Type B pancreatic cell (in vitro differentiated cells): ENCODE measurements around the gene CLEC18A. TPM values are rescaled to one million over a fixed set of nuclear protein-coding genes. Genes with fewer than 3 reads are reported as not detected.

Experiments
- DNase-seq: peaks from one replicate; pipeline ENCODE4 v3.0.0; 2021; ENCODE audit warnings: mixed read lengths; ENCODE audit not compliant: unreplicated experiment; ENCODE audit errors: extremely low spot score
- H3K27ac Mint-ChIP-seq: 2 replicates; pipeline ENCODE4 v1.8.0; 2021; ENCODE audit warnings: mild to moderate bottlenecking, mixed read lengths
- H3K27me3 Mint-ChIP-seq: 2 replicates; pipeline ENCODE4 v1.8.0; 2021; ENCODE audit warnings: mixed read lengths
- H3K36me3 Mint-ChIP-seq: 2 replicates; pipeline ENCODE4 v1.8.0; 2021; ENCODE audit warnings: mixed read lengths
- H3K4me1 Mint-ChIP-seq: one replicate; pipeline ENCODE4 v1.8.0; 2021; ENCODE audit warnings: mixed read lengths; ENCODE audit not compliant: unreplicated experiment
- H3K4me3 Mint-ChIP-seq: 2 replicates; pipeline ENCODE4 v1.8.0; 2021; ENCODE audit warnings: mild to moderate bottlenecking, mixed read lengths
- H3K9me3 Mint-ChIP-seq: 2 replicates; pipeline ENCODE4 v1.8.0; 2021; ENCODE audit warnings: mixed read lengths
- total RNA-seq: library from RNA; stranded (reverse); gene quantifications from 2 replicates; pipeline ENCODE4 v1.2.1, GENCODE V29; 2021; ENCODE audit warnings: low replicate concordance
- TF ChIP-seq, protein P1 (sequence below): fragments of 200-600 bp; sonication (generic); conservative IDR thresholded peaks from 2 replicates; pipeline ENCODE4 v1.5.0; 2021; ENCODE audit warnings: antibody characterized with exemption, mild to moderate bottlenecking

CLEC18A gene
- total RNA-seq, 1 donor from 2014 or later = 5.4 TPM

DNA sequence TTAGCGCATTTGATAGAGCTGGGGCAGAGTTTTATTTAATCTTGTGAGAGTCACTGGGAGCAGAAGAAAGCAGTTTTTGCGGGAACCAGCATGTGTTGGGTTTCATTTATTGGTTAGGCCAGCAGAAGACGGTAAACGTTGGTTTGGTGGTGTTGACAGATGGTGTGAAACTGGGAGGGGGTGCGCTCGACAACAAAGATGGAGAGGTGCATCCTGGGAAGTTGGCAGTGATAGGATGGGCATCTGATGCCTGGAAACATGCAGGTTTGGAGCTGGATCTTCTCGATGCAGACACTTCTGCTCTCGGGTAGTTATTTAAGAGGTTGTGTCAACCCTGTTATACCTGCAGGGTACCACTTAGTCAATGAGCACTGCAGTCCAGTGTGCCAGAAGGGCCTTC is 24.9 kb upstream of the CLEC18A start:
- Mint-ChIP-seq H3K27me3 (no peaks in the 10 kb centered on the region), H3K4me1 (peaks cover 25% of the 10 kb centered on the region), H3K4me3 (peak overlapping the region; percentile 11), H3K27ac (no peak overlapping the region), H3K9me3 (no peaks in the 10 kb centered on the region), H3K36me3 (peaks cover 6% of the 10 kb centered on the region)
- DNase-seq = no peak
- TF ChIP-seq, protein P1, sequence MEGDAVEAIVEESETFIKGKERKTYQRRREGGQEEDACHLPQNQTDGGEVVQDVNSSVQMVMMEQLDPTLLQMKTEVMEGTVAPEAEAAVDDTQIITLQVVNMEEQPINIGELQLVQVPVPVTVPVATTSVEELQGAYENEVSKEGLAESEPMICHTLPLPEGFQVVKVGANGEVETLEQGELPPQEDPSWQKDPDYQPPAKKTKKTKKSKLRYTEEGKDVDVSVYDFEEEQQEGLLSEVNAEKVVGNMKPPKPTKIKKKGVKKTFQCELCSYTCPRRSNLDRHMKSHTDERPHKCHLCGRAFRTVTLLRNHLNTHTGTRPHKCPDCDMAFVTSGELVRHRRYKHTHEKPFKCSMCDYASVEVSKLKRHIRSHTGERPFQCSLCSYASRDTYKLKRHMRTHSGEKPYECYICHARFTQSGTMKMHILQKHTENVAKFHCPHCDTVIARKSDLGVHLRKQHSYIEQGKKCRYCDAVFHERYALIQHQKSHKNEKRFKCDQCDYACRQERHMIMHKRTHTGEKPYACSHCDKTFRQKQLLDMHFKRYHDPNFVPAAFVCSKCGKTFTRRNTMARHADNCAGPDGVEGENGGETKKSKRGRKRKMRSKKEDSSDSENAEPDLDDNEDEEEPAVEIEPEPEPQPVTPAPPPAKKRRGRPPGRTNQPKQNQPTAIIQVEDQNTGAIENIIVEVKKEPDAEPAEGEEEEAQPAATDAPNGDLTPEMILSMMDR = no peak

DNA sequence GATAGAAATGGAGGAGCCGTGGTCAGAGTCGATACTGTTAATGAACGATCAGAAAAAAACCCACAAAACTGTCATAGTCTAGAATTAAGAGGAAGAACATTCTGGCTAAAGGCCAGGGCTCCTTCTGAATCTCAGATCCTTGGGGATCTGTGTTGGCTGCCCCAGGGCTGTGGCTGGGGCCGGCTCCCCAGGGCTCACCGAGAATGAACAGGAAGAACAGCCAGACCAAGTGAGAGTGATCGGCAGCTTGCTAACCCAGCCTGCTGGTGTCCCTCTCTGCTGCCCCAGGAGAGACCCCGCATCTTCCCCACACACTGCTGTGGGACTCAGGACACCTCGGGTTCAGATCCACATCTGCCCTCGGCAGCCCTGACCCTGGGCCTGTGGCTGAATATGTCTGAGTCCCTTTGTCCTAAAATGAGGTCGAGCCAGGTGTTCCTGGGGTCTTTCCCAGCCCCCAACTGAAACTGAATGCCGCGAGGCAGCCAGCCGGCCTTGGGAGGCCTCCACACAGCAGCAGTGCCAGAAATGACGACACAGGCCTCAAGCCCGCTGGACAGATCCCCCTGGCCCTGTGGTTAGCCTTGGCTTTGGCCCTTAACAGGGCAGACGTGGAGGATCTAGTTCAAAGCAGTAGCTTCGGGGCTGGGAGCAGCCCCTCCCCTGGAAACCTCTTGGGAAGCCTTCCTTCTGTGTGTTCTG is 23.9 kb upstream of the CLEC18A start:
- TF ChIP-seq, protein P1 = no peak
- no peak for DNase-seq
- no peaks in the 10 kb centered on the region for H3K27me3 Mint-ChIP-seq
- H3K27ac Mint-ChIP-seq = no peak overlapping the region
- H3K9me3 Mint-ChIP-seq = no peaks in the 10 kb centered on the region
- H3K4me1 Mint-ChIP-seq = peaks cover 25% of the 10 kb centered on the region
- H3K36me3 Mint-ChIP-seq = peaks cover 6% of the 10 kb centered on the region
- H3K4me3 Mint-ChIP-seq = peak overlapping the region; percentile 15

DNA sequence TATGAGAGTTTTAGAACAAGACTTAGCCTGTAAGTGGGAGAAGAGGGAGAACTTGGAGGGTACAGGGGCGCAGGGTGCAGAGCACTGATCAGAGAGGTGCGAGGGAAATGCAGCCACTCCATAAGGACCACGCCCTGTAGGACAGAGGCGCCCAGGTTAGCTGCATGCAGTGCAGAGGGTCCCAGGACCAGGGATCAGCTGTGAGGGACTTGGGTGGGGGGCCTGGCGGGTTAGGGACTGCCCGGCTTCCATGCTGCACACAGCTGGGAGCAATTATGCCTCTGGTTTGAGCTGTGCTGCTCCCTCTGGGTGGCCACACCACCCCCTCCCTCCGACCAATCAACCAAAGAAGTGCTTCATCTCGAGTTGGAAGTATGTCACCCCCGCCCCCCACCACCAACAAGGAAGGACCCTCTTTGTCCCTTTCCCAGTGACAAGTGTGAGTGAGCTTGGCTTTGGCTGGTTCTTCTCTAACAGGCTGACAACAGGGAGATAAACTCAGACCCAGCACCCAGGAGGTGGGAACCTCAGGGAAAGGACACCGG is 22.2 kb upstream of the CLEC18A start:
- H3K9me3 Mint-ChIP-seq = no peaks in the 10 kb centered on the region
- peaks cover 4% of the 10 kb centered on the region for H3K36me3 Mint-ChIP-seq
- H3K27me3 Mint-ChIP-seq = no peaks in the 10 kb centered on the region
- no peak overlapping the region for H3K4me3 Mint-ChIP-seq
- peak overlapping the region; percentile 26 for H3K27ac Mint-ChIP-seq
- no peak for DNase-seq
- TF ChIP-seq, protein P1 = no peak
- H3K4me1 Mint-ChIP-seq = peaks cover 19% of the 10 kb centered on the region

DNA sequence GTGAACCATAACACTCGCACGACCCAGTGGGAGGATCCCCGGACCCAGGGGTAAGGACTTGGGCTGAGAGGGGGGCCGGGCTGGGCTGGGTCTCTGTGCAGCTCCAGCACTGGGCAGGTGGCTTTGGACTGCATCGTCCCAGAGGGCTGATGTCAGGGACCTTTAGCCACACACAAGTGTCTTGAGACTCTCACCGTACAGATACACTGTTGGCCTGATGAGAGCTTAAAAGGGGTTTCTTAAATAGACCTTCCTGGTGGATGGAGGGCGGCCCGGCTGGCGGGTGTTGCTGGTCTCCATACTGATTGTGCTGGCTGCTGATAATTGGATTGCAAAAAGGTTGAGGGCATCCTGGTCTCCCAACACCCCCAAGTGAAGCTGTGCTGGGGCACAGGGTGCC is 21.7 kb upstream of the CLEC18A start:
- Mint-ChIP-seq H3K9me3 (no peaks in the 10 kb centered on the region), H3K4me1 (peaks cover 16% of the 10 kb centered on the region), H3K36me3 (peaks cover 4% of the 10 kb centered on the region), H3K27me3 (no peaks in the 10 kb centered on the region), H3K27ac (no peak overlapping the region), H3K4me3 (no peak overlapping the region)
- DNase-seq = no peak
- TF ChIP-seq, protein P1 = no peak

DNA sequence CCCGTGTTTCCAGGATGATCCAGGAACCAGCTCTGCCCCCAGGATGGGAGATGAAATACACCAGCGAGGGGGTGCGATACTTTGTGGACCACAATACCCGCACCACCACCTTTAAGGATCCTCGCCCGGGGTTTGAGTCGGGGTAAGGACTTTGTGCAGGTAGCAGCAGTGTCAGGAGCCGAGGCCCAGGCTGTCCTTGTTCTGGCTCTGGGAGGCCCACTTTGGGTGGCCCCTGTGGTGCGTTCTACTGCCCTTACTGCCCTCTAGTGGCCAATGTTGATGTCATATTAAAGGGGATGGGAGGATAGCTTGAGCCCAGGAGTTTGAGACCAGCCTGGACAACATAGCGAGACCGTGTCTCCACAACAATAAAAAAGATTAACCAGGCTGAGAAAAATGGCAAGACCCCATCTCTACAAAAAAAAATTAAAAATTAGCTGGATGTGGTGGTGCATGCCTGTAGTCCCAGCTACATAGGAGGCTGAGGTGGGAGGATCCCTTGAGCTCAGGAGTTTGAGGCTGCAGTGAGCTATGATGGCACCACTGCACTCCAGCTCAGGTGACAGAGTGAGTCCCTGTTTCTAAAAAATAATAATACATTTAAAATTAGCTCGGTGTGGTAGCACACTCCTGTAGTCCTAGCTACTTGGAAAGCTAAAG is 20.9 kb upstream of the CLEC18A start:
- TF ChIP-seq, protein P1 = peak; percentile 83
- H3K4me1 Mint-ChIP-seq = peaks cover 14% of the 10 kb centered on the region
- peaks cover 4% of the 10 kb centered on the region for H3K36me3 Mint-ChIP-seq
- no peak for DNase-seq
- no peaks in the 10 kb centered on the region for H3K9me3 Mint-ChIP-seq
- no peaks in the 10 kb centered on the region for H3K27me3 Mint-ChIP-seq
- H3K4me3 Mint-ChIP-seq = no peak overlapping the region
- H3K27ac Mint-ChIP-seq = no peak overlapping the region
